A549 (cell line): ENCODE data around the gene PIAS2.

Experiments used
- CHD4 ChIP-seq: fragments of 200-600 bp; sonication (generic); IDR thresholded peaks from 2 replicates; pipeline ENCODE4 v1.6.1; 2016; ENCODE audit warnings: antibody characterized with exemption, mild to moderate bottlenecking, borderline replicate concordance
- CTCF ChIP-seq: fragments of >200 bp; sonication (Bioruptor Twin); formaldehyde crosslinking; IDR thresholded peaks from 3 replicates; pipeline ENCODE4 v1.5.1; 2016
- E2F6 ChIP-seq: IDR thresholded peaks from 2 replicates; pipeline ENCODE4 v1.6.1; 2012; ENCODE audit warnings: low read depth, borderline replicate concordance
- EHMT2 ChIP-seq: fragments of 200-600 bp; sonication (generic); IDR thresholded peaks from 2 replicates; pipeline ENCODE4 v1.6.1; 2016; ENCODE audit warnings: antibody characterized with exemption, low read depth, mild to moderate bottlenecking, moderate library complexity
- EP300 ChIP-seq, 2 experiments: fragments of >200 bp; sonication (Bioruptor Twin); formaldehyde crosslinking; IDR thresholded peaks; 2 replicates in 1 of 2; 3 replicates in 1 of 2; pipeline ENCODE4 v1.6.1; 2016 to 2017
- SMC3 ChIP-seq: fragments of >200 bp; sonication (Bioruptor Twin); formaldehyde crosslinking; IDR thresholded peaks from 3 replicates; pipeline ENCODE4 v1.6.1; 2018; ENCODE audit warnings: inconsistent platforms
- USF2 ChIP-seq: fragments of 450-650 bp; IDR thresholded peaks from 2 replicates; pipeline ENCODE4 v1.6.1; 2014; ENCODE audit warnings: antibody characterized with exemption
- ZSCAN20 ChIP-seq: fragments of 250-450 bp; sonication (Bioruptor Pico); IDR thresholded peaks from 2 replicates; pipeline ENCODE4 v1.8.0; 2022; ENCODE audit warnings: mild to moderate bottlenecking, moderate library complexity

- TF ChIP-seq CTCF (no peak), E2F6 (no peak), CHD4 (no peak), USF2 (no peak), EHMT2 (no peak), EP300 (IDR thresholded peaks at IDR 0.05) (no peak), ZSCAN20 (CRISPR knock-in tag) (no peak), SMC3 (no peak)
Measured at GRCh38 chr18:46821856-46822711, 95.2 kb downstream of the PIAS2 start.
